Loucy (cell line): ENCODE data around the gene C19orf67.

Experiments
- H2AFZ ChIP-seq: fragments of 200-600 bp; sonication (generic); 2 replicates; pipeline ENCODE4 v1.6.0; 2016; ENCODE audit warnings: antibody characterized with exemption, mild to moderate bottlenecking, low read length, moderate library complexity
- H3F3A ChIP-seq: fragments of 200-600 bp; 2 replicates; pipeline ENCODE4 v1.6.0; 2016; ENCODE audit warnings: antibody characterized with exemption, low read depth, mild to moderate bottlenecking
- H3K27me3 ChIP-seq: fragments of 200-600 bp; sonication (generic); 2 replicates; pipeline ENCODE4 v1.6.1; 2014; ENCODE audit warnings: low read length, mild to moderate bottlenecking; ENCODE audit not compliant: insufficient read depth, poor library complexity, severe bottlenecking
- H3K36me3 ChIP-seq: fragments of 200-600 bp; sonication (generic); 2 replicates; pipeline ENCODE4 v1.6.1; 2016; ENCODE audit warnings: low read length; ENCODE audit not compliant: insufficient read depth
- H3K4me1 ChIP-seq: fragments of 200-600 bp; sonication (generic); 2 replicates; pipeline ENCODE4 v1.5.1; 2014; ENCODE audit warnings: low read length, mild to moderate bottlenecking; ENCODE audit not compliant: insufficient read depth, poor library complexity, severe bottlenecking
- H3K4me2 ChIP-seq: fragments of 200-600 bp; sonication (generic); 2 replicates; pipeline ENCODE4 v1.6.0; 2014; ENCODE audit warnings: antibody characterized with exemption, low read length, low read depth, mild to moderate bottlenecking; ENCODE audit not compliant: poor library complexity, severe bottlenecking
- H3K4me3 ChIP-seq: fragments of 200-600 bp; sonication (generic); 2 replicates; pipeline ENCODE4 v1.5.1; 2014; ENCODE audit warnings: low read length, mild to moderate bottlenecking, mixed read lengths; ENCODE audit not compliant: poor library complexity, severe bottlenecking
- H3K79me2 ChIP-seq: fragments of 200-600 bp; sonication (generic); 2 replicates; pipeline ENCODE4 v1.6.1; 2014; ENCODE audit warnings: low read length; ENCODE audit not compliant: insufficient read depth
- H3K9ac ChIP-seq: fragments of 200-600 bp; sonication (generic); 2 replicates; pipeline ENCODE4 v1.6.0; 2014; ENCODE audit warnings: mild to moderate bottlenecking, low read depth, low read length, moderate library complexity; ENCODE audit not compliant: poor library complexity, severe bottlenecking
- H3K9me2 ChIP-seq: fragments of 200-600 bp; sonication (generic); replicated peaks from 2 replicates; pipeline ENCODE4 v1.6.1; 2016; ENCODE audit warnings: low read depth, low read length, mixed read lengths
- H3K9me3 ChIP-seq: fragments of 200-600 bp; sonication (generic); 2 replicates; pipeline ENCODE4 v1.6.1; 2014; ENCODE audit warnings: mild to moderate bottlenecking, antibody characterized with exemption, low read length, low read depth; ENCODE audit not compliant: insufficient read depth
- H4K20me1 ChIP-seq: fragments of 200-600 bp; sonication (generic); 2 replicates; pipeline ENCODE4 v1.6.0; 2014; ENCODE audit warnings: antibody characterized with exemption, low read length, mild to moderate bottlenecking; ENCODE audit not compliant: insufficient read depth, poor library complexity, severe bottlenecking
- CTCF ChIP-seq: fragments of 200-600 bp; sonication (generic); conservative IDR thresholded peaks from 2 replicates; pipeline ENCODE4 v1.5.1; 2014; ENCODE audit warnings: mild to moderate bottlenecking, antibody characterized with exemption, low read length
- EZH2phosphoT487 ChIP-seq: fragments of 200-600 bp; IDR thresholded peaks from 2 replicates; pipeline ENCODE4 v1.6.1; 2018; ENCODE audit warnings: antibody characterized with exemption, mild to moderate bottlenecking, moderate library complexity, borderline replicate concordance

The C19orf67 gene

GRCh38 chr19:14070268-14071050, 15.1 kb downstream of the C19orf67 start:
- H3K9ac ChIP-seq = no peak overlapping the region
- peaks cover 8% of the 10 kb centered on the region; the same call in 1 of the 2 replicates for H3K79me2 ChIP-seq
- H2AFZ ChIP-seq = no peak overlapping the region
- no peak overlapping the region for H3K4me2 ChIP-seq
- H3F3A ChIP-seq = no peaks in the 10 kb centered on the region
- H3K9me2 ChIP-seq = no peaks in the 10 kb centered on the region
- H3K36me3 ChIP-seq = no peaks in the 10 kb centered on the region
- no peaks in the 10 kb centered on the region for H3K9me3 ChIP-seq
- H3K4me1 ChIP-seq = peaks cover 17% of the 10 kb centered on the region
- no peaks in the 10 kb centered on the region for H4K20me1 ChIP-seq
- no peaks in the 10 kb centered on the region for H3K27me3 ChIP-seq
- no peak overlapping the region for H3K4me3 ChIP-seq
- no peak for TF ChIP-seq EZH2phosphoT487
- no peak for TF ChIP-seq CTCF

DNA sequence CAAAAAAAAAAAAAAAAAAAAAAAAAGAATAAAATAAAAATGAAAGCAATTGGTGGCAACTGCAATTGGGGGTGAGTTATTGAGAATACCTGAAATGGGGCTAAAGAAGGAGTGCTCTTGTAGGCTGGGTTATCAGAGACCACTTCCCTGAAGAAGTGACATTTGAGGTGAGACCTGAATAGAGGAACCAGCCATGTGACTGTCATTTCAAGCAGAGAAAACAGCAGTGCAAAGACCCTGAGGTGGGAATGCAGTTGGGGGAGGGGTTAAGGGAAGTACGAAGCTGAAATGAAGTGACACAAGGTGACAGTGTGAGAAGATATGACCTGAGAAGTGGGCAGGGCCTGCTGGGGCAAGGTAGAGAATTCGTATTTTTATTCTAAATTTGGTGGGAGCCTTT, 19.4 kb downstream of the C19orf67 start:
- TF ChIP-seq EZH2phosphoT487 (no peak), CTCF (no peak)
- Histone ChIP-seq H3K27me3 (no peaks in the 10 kb centered on the region), H3K9ac (no peak overlapping the region), H3K9me2 (no peaks in the 10 kb centered on the region), H4K20me1 (no peaks in the 10 kb centered on the region), H3K4me3 (no peak overlapping the region), H3K9me3 (no peaks in the 10 kb centered on the region), H3F3A (no peaks in the 10 kb centered on the region), H3K4me2 (no peak overlapping the region), H3K79me2 (no peaks in the 10 kb centered on the region), H3K36me3 (no peaks in the 10 kb centered on the region), H2AFZ (no peak overlapping the region), H3K4me1 (no peaks in the 10 kb centered on the region)

GRCh38 chr19:14063105-14063504, 22.5 kb downstream of the C19orf67 start:
- H3K4me1 ChIP-seq = no peaks in the 10 kb centered on the region
- H3K9me2 ChIP-seq = no peaks in the 10 kb centered on the region
- no peaks in the 10 kb centered on the region for H4K20me1 ChIP-seq
- no peaks in the 10 kb centered on the region for H3K9me3 ChIP-seq
- no peak overlapping the region for H3K9ac ChIP-seq
- no peak overlapping the region for H3K4me3 ChIP-seq
- H3K36me3 ChIP-seq = no peaks in the 10 kb centered on the region
- H3K27me3 ChIP-seq = no peaks in the 10 kb centered on the region
- H2AFZ ChIP-seq = no peak overlapping the region
- no peaks in the 10 kb centered on the region for H3F3A ChIP-seq
- no peak overlapping the region for H3K4me2 ChIP-seq
- no peak for TF ChIP-seq EZH2phosphoT487
- H3K79me2 ChIP-seq = no peaks in the 10 kb centered on the region

DNA sequence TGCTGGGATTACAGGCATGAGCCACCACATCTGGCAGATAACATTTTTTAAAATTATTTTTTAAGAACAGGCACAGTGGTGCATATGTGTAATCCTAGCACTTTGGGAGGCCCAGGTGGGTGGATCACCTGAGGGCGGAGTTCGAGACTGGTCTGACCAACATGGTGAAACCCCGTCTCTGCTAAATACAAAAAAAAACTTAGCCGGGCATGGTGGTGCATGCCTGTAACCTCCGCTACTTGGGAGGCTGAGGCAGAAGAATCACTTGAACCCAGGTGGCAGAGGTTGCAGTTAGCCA, 23.1 kb downstream of the C19orf67 start:
- H3K4me1 ChIP-seq = no peaks in the 10 kb centered on the region
- no peak overlapping the region for H3K4me2 ChIP-seq
- H3K9ac ChIP-seq = no peak overlapping the region

More for the DNA sequence above, 23.1 kb downstream of the C19orf67 start:
- Histone ChIP-seq H3F3A (no peaks in the 10 kb centered on the region), H2AFZ (no peak overlapping the region), H3K9me3 (no peaks in the 10 kb centered on the region), H3K36me3 (no peaks in the 10 kb centered on the region), H3K79me2 (no peaks in the 10 kb centered on the region), H3K27me3 (no peaks in the 10 kb centered on the region), H4K20me1 (no peaks in the 10 kb centered on the region), H3K4me3 (no peak overlapping the region), H3K9me2 (no peaks in the 10 kb centered on the region)
- TF ChIP-seq CTCF (no peak), EZH2phosphoT487 (no peak)
